Islet precursor cell (in vitro differentiated cells): ENCODE data around the gene MGST2.

Source experiments
- DNase-seq: peaks from one replicate; pipeline ENCODE4 v3.0.0-alpha.2; 2018

MGST2 gene

DNA sequence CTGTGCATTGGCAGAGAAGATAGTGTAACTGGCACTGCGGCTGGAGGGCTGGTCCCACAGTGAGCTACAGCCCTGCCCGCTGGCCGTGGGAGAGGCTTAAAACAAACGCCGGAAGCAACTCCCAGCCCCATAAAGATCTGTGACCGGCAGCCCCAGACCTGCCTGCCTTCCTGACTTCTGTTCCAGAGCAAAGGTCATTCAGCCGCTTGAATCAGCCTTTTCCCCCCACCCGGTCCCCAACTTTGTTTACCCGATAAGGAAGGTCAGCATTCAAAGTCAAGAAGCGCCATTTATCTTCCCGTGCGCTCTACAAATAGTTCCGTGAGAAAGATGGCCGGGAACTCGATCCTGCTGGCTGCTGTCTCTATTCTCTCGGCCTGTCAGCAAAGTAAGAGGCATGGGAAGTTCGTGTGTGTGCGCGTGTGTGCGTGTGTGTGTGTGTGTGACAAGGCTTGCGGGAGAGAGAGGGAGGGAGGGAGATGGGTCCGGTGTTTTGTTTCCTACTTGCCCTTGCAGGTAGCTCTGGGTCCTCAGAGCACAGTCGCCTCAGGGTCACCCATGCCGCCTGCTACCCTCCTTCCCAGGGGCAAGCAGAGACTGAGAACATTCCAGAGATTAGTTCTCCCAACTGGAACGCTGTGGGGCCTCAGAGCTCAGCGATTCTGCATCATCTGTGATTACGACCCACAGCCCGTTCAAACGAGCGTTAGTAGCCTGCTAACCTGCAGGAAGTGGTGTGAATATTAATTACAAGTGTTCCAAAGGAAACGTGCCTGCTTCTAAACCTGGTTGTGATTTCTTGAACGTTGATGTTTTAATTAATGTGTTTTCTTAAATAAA, at the start of gene MGST2:
Gene MGST2 (plus strand): TSS at position 130 of the 840 bp plus-strand sequence. CDS start 201 bp downstream, at position 331.
- DNase-seq: peak; percentile 91

DNA sequence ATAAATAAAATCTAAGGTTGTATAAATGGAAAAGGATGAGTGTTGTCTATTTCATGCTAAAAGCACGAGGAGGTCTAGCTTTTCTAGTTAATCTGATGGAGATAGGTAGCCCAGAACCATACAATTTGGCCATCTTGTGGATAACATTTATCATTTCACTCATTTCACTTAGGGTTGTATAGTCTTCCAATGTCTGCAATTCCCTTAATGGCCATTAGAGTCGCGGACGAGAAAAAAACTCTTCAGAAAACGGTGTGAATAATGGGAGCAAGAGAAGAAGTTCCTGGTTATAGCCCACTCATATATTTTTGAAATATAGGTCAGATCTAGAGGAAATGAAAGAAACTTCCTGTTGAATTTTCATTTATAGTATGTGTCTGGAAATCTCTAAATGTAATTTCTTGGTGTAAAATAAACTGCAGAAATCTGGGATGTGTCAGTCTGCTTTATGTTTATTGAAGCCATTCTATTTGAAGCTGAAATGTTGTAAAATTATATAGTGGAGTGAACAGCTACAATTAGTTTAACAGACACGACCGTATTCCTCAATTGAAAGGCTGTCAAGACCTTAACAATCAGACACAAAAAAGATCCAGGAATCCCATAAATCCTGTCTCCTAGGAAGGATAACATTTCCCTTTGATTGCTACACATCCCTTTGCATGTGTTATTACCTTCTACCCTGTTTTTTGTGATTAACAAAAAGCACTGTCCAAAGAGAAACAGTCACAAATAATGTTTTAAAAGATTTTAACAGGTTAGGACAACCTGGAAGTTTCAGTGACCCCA, 47.7 kb upstream of the MGST2 start:
- DNase-seq: no peak

DNA sequence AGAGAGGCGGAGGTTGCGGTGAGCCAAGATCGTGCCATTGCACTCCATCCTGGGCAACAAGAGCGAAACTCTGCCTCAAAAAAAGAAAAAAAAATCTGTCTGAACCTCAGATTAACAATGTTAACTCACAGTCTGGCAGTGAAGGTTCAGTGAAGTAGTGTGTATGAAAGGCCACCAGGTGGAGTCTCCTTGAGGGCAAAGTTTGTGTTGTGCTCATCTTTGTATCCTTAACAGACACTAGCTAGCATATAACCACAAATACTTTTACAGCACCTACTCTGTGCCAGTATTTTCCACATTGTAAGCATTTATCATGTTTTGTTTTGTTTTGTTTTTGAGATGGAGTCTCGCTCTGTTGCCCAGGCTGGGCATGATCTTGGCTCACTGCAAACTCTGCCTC, 46.0 kb upstream of the MGST2 start:
- peak; percentile 60 for DNase-seq

DNA sequence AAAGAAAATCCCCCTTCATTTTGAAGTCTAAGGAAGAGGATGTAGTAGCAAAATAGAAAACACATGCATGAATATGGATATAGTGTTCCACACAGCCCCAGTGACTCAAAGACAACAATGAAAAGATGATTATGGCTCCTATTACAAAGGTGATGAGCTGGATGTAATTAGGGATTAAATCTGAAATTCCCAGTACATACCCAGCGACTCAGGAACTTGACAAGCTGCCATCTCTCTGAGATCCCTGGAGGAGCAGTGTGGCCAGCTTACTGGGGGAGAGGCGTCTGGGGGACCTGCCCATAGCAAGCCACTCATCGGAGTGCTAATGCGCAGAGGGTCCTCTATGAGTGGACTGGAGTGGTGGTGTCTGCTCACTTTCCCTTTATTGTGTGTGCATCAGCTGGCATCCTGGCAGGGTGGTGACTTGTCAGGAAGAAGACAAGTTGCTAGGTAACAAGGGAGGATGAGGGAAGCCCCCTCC, 42.7 kb upstream of the MGST2 start:
- DNase-seq: no peak

DNA sequence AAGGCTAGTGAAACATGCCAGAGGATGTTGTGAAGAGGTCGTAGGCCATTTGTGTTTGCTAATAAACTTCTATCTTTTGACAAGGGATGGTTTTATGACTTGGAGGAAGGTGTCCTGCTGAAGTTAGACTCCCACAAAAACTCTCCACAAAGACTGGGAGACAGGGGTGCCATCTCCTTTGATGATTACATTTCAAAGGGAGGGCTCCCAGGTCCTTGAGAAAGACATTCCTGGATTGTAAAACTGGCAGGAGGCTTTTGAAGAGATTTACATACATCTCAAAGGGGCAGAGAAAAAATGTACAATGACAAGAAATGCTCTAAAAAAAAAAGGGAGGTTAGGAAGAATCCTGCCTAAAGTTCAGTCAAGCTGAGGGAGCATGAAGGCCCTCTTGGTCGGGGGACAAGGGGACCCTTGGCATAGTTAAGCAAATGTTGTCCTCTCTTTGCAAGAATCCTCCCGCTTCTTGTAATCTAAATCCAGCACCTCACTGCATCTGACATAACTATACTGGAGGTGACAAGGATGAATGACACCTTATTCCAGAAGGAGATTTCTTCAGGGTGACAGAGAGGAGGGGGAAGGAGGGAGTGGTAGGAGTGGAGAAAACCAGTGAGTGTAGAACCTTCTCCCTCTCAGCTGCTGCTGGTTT, 41.1 kb upstream of the MGST2 start:
- DNase-seq: no peak

DNA sequence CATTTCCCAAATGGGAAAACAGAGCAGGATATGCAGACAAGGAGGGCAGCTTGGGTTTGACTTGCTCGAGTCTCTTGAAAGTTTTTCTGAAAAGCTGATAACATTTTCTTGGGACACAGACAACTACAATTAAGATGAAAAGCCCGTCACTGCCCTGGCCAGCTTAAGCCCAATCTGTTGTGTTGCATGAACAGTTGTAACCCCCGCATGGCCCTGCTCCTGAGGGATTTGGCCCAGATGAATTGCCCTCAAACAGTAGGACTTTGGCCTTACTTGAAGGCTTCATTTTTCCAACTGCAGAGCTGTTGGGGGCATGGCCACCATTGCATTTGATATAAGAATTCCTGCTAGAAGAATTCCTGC, 40.5 kb upstream of the MGST2 start:
- no peak for DNase-seq

DNA sequence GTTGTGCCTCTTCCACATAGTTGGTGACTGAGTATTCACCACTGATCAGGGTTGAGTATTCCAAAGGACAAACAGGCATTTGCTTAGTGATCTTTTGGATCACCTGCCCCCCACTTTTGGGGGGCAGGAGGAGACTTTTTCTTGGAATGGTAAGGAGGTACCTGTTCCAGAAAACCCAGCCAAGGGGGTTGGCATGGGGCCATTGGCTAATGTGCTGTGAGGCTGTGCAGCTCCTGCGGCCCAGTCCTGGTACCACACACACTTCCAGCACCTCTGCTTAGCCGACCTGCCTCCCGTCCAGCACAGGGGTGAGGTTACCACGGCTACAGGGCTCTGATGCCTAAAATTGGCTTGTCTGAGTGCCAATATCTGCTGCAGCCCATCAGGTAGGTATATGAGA, 40.1 kb upstream of the MGST2 start:
- no peak for DNase-seq

DNA sequence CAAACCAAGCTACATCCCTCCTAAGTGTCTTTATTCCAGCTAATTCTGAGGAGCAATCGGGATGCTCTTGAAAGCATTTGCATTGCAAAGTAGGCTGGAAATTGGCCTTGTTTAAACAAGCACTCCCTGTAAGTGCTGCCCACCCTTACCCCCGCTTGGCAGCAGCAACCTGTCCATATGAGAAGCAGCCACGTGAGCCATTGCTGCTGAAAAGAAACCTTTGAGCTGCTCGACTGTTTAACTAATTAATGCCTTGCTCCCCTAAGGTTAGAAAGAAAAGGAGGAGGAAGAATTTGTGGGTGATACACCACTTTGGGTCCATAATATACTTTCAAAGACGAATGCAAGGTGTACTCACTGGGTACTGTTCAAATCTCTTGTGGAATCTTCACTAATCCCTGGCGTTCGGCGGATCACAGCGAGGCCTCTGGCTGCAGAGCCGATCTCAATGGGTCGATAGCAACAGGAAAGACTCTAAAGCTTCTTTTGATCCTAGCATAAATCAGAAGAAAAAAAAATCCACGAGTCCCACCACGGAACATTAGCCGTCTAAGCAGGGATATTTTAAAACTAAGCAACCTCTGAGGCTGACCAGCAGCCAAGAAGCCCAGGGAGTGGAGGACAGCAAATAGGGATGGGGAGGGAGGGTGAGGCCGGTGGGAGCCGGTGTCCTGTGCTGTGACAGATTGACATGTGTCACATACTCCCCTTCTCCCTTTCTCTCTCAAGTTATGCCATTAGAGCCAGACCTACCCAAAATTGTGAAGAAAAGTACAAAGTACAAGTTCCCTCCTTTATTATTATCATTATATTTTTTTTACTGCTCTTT, 37.2 kb upstream of the MGST2 start:
- DNase-seq: no peak

DNA sequence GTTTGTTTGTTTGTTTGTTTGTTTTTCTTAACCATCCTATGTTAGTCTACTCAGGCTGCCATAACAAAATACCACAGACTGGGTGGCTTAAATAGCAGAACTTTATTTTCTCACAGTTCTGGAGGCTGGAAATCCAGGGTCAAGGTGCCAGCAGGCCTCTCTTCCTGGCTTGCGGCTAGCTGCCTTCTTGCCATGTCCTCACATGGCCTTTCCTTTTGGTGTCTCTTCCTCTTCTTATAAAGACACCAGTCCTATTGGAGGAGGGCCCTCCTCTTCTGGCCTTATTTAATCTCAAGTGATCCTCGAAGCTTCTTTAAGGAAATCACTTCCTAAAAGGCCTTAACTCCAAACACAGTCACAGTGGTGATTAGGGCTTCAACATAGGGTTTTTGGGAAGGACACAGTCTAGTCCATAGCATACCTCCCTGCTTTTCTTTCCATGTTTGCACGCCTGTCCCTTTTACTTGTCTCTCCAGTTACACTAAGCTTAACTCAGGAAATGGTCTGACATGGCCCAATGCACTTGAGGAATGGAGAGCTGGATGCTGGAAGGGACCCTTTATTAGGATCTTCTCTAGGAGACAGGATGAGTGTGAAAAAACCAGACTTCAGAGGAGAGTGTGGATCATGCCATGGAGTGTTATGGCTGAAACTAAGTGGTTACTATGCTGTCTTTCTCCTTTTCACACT, 36.0 kb upstream of the MGST2 start:
- DNase-seq: no peak

DNA sequence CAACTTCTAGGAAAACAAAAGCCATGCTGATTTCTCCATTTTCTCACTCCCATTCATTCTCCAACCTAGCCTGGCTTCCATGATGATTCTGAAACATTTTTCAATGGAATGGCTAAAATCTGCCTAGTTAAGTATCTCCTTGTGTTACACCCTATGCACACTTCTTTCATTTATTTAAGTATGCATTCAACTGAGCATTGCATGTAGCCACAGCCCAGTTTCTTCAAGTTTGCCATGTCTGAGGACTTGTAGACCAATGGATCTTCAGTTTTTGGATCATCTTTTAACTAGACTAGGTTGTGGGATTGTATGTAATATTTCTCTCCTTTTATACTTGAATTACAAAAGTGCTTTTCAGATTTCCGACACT, 35.5 kb upstream of the MGST2 start:
- no peak for DNase-seq

DNA sequence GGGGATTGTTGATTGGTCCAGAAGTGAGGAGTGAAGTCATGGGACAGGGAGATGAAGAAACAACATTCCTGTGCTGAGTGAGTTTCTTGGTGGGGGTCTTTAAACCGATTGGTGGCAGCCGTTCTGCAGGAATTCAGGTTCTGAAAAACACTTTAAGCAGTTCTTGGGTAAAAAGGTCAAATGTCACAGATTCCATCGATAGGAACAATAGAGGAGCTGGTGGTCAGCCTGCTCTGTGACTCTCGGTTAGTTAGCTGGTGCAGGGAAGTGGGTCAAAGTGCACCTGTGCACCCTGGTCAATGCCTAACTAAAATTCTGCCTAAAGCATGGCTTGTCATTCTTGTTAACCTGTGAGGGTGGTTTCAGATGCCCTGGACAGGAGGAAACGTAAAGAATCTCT, 34.6 kb upstream of the MGST2 start:
- DNase-seq: no peak

DNA sequence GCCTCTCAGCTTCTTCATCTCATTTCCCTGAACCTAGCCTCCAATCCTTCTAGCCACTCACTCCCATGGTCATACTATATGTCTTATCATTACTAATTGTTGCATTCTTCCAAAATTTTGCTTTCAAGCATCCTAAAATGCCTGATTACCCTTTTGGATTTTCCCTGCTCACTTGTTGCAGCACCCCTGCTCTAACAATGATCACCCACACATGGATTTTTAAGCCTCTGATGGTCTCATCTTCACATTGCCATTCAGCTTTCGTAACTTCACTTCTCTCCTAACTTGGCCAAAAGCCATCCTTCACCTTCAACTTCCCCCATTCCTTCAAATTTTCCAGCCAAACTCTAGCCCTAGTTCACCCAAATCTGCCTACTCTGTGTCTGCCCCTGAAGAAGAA, 33.8 kb upstream of the MGST2 start:
- no peak for DNase-seq

DNA sequence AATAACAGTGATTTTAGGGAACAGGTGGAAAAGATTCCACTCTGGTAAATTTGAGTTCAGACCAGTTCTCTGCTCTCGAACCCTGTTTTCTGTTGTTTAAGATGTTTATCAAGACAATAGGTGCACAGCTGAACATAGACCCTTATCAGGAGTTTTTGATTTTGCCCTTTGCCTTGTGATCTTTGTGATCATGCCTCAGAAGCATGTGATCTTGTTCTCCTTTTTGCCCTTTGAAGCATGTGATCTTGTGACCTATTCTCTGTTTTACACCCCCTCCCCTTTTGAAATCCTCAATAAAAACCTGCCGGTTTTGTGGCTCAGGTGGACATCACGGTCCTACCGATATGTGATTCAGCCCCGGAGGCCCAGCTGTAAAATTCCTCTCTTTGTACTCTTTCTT, 32.9 kb upstream of the MGST2 start:
- DNase-seq: peak; percentile 7

DNA sequence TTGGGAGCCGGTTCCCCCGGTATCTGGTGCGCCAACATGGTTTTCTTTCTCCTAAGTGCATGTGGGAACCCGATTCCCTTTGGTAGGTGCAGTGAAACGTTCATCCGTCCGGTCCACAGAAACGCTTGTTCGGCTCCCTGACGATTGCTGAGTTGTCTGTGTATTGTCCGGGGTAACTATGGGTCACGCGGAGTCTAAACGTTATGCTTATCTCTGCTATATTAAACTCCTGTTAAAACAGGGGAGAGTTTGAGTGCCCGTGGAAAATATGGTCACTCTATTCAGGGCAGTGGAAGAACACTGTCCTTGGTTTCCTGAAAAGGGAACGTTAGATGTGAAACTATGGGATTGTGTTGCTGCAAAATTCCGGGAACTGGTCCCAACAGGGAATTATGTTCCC, 32.4 kb upstream of the MGST2 start:
- peak; percentile 23 for DNase-seq

DNA sequence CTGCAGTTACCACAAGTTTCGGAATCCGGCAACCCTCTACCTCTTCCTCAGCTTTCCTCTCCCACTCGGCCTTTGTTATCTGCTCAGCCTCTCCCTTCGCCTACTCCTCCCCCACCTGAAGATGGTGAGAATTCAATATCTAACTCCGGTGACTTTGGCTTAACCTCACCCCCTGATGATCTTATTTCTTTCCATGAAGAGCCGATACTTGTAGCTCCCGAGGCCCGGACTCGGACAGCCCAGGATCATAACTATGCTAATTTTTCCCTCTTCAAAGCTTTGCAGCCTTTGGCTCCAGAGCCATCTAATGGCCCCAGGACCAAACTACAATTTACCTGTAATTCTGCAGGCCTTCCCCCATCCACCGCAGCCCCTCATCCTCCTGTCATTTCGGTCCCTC, 32.0 kb upstream of the MGST2 start:
- peak; percentile 57 for DNase-seq

DNA sequence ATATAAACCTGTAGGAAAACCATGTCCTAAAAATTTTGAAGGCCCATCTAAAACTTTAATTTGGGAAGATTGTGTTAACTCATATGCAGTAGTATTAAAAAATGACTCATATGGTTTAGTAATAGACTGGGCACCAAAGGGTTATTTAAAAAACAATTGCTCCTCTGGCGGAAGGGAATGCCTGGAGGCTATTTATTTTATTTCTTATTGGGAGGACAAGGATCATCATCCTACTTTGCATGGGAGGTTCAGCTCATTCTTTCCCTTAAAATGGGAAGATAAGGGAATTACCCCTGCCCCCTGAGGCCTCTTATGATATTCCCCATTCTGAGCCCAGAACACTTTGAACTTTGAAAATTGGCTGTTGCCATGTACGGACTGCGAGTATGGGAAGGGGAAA, 29.7 kb upstream of the MGST2 start:
- DNase-seq: peak; percentile 13

DNA sequence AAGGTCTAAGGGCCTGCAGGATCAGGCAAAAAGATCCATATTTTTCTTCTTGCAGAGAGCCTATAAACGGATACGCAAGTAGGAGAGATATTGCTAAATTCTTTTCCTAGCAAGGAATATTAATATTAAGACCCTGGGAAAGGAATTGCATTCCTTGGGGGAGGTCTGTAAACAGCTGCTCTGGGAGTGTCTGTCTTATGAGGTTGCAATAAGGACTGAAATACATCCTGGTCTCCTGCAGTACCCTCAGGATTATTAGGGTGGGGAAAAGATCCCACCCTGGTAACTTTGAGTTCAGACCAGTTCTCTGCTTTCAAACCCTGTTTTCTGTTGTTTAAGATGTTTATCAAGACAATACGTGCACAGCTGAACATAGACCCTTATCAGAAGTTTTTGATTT, 27.3 kb upstream of the MGST2 start:
- peak; percentile 15 for DNase-seq

DNA sequence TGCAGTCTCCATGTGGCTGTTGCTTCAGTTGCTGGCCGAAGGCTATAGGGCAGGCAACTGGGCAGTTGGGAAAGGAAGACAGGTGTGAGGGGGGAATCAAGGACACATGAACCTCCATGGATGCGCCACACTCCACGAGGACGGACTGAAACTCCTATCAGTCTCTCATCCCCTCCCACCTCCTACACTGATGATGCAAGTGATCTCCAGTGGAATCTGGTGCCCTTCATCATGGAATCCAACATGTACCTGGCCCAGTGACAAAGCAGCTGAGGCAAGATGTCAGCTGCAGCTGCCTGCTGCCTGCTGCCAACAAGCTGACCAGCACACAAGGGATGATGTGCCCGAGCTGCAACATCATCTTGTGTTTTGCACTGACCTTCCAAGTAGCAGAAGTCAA, 26.0 kb upstream of the MGST2 start:
- DNase-seq: peak; percentile 17

DNA sequence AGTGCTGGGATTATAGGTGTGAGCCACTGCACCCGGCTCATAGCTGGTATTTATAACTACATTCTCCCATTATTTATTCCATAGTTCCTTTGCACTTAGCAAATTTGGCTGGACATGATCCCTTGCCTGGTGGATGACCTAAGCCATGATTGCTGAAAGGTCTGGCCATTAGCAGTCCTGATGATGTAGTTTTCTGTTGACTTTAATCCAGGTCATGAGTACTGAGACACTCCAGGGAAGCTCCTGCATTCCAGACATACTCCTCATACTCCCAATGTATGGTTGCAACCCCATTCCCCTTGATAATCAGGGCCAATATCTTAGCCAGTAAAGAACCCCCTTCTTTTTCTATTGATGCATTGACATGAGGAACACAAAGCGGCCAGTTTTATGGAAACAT, 24.4 kb upstream of the MGST2 start:
- DNase-seq: peak; percentile 66

DNA sequence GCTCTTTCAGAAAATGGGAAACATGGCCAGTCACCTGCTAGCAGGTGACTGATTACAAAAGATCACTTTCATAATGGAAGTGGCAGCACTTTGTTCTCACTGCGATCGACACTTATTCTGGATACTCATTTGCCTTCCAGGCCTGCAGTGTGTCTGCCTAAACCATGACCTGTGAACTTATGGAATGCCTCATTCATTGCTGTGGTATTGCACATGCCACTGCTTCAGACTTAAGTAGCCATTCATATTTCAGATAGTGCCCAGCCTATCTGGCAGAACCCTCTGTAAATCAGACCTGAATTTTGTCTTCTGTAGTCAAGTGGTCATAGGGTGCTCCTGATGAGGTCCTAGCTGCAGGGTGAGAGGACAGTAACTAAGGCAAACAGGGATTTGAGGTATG, 23.3 kb upstream of the MGST2 start:
- peak; percentile 63 for DNase-seq

DNA sequence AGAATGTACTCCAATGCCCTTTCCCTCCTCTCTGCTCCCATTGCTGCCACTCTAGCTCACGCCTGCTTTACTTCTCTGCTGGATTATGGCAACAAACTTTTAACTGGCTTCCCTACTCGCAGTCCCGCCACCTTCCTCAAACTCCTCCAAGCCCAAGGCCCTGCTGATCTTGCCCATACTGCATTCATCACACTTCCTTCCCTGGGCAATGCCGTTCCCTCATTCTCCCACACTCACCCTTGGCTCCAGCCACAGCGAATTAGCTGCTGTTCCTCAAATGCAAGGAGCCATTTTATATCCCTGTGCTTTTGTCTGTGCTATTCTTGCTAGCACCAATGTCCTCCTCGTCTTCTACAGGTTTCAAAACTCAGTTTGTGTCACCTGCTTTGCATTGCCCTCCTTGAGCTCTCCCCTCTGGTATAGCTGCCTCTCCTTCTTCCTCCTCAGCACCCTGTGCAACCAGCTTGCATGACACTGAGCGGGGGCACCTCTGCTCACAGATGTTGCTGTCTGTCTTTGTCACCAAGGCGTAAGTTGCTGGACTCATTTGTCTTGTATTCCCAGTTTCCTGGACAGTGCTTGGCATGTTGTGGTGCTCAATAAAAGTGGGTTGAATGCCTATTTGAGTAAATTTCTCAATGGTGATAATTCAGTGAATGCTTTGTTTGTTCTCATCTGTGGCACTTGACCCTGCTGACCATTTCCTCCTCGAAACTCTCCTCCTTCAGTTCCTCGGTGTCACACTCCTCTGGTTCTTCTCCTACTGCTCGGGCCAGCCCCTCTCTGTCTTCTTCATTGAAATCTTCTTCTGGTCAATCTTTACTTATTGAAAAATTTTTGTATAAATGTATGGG, 22.4 kb upstream of the MGST2 start:
- DNase-seq: peak; percentile 46
